ENCODE results near the gene GRM2.

GRM2 gene

DNA sequence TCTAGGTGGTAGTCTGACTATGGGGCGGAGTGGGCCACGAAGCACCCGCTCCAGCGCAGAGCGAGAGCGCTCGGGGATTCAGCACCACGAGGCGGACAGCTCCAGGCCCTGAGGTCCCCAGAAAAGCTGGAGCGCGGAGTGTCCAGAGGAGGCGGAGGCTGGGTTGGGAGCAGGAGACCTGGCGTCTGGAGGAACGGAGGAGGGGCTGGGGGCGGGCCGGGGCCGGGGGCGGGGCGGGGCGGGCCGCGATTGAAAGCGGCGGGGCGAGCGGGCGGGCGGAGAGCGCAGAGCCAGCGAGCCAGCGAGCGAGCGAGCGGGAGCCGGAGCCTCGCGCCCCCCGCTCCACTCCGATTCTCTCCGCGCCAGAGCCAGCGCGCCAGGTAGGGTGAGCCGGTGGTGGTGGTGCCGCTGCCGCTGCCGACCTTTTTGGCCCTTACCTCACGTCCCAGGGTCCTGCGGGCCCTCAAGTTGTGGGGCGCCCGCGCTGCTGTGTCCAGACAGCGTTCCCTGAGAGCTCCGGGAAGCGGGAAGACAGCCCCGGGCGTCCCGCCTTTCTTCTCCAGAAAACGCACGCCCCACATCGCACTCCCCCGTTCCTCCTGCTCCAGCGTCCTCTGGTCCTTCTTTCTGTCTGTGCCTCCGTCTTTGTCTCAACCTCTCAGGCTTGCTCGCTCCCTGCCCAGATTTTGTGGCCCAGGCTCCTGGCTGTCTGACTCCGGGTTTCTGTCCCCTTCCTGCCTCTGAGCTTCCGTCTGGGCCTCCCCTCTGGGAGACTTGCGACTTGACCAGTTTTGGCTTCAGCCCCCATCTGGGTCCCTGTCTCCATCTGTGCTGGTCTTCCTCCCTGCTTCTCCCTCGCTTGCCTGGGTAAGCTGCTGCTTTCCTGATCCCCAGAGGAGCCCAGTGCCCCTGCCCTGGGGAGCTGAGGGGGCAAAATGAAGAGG, at the start of gene GRM2:
GRM2 (plus strand) TSS at position 281 of the 944 bp plus-strand sequence. CDS start 1,916 bp downstream, outside the sequence.
- DNase-seq (ENCODE audit: low read depth in 1 of 2, low spot score in 1 of 2), result no peak

DNA sequence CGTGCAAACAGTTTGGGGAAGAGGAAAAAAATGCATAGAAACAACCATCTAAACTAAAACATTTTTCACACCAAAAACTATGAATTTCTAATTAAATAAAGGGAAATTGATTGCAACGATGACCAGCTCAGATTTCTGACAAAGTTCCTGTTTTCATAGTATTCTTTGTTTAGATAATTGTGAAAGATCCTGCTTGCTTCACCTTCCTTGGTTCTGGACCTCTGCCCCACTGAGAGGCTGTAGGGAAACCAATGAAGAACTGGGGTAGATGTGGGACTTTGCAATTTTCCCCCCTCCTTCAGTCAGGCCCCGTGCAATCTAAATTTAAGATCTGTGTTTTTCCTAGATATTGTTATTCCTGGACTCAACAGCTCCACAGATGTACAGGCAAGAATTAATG, 49.6 kb upstream of the GRM2 start:
- DNase-seq (ENCODE audit: low read depth in 1 of 2, low spot score in 1 of 2), result no peak

DNA sequence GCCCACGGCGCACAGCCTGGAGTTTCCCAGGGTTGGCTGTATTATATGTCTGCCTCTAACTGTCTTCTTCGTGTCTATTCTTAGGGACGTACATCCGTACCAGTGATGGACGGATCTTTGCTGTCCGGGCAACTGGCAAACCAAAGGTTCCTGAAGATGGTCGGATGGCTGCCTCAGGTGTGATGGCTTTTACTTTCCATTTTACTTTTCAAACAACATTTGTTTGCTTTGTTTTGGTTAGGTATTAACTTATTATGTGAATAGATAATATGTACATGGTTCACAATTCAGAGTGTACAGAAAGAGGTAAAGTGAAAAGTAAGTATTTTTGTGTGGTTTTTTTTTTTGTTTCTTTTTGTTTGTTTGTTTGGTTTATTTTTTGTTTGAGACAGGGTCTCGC, 46.9 kb upstream of the GRM2 start:
- DNase-seq (ENCODE audit: low read depth in 1 of 2, low spot score in 1 of 2), result no peak

DNA sequence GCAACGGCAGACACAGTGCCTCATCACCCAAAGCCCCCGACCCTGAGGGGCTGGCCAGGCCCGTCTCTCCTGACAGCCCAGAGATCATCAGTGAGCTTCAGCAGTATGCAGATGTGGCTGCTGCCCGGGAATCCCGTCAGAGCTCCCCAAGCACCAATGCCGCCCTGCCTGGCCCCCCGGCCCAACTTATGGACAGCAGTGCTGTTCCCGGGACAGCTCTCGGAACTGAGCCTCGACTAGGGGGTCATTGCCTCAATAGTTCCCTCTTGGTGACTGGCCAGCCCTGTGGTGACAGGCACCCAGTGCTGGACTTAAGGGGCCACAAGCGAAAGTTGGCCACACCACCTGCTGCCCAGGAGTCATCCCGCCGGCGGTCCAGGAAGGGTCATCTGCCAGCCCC, 44.4 kb upstream of the GRM2 start:
- DNase-seq (ENCODE audit: low read depth in 1 of 2, low spot score in 1 of 2), result no peak

DNA sequence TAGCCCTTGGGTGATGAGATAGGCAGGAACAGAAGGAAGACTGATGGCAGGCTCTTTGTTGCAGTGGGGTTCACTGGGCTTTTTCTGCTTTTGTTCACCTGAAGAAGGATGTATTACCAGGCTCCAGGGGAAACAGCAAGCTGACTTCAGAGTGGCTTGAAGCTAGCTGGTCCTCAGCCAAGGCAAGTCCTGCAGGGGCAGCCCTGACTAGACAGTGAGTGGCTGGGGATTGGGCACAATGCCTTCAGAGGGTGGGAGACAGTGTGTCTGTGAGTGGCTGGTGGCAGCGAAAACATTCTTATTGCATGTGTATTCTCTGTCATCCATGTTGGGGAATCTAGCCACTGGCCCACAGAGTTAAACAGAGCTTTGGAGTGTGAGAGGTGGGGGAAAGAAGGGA, 38.1 kb upstream of the GRM2 start:
- no peak for DNase-seq (ENCODE audit: low read depth in 1 of 2, low spot score in 1 of 2)

DNA sequence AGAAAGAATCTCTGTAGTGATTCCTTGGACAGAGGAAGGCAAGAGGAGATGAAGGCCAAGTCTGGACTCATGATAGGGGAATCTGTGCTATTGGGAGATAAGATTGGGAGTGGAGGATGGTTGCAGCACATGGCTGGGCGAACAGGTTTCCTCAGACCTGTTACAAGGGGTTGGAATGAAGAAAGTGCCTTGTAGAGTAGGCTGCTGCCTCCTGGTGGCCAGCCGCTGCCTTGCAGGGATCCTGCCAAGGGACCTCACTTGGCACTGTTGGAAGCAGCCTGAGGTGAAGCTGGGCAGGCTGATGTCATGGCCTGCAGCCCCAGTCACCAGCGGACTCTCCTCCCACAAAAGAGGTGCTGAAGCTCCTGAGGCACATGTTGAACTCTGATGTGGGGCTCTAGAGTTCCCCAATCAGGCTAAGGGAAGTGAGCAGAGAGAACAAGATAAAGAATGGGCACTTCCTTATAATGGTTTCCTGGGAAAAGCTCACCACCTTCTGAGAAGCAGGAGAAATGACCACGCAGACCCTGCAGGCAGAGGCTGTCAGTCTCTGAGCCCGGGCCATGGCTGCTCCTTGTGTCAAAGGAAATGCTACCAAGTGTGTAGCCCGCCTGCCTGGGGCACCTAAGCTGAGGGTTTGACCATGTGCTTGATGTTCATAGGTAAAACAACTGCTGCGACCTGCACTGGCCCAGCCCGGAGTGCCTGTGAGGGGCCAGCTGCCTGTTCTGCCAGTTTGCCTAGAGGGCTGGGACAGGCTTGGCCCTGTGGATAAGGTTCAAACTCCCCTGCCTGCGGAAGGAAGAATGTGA, 37.4 kb upstream of the GRM2 start:
- DNase-seq (ENCODE audit: low read depth in 1 of 2, low spot score in 1 of 2), result peak; percentile 63 to 77

DNA sequence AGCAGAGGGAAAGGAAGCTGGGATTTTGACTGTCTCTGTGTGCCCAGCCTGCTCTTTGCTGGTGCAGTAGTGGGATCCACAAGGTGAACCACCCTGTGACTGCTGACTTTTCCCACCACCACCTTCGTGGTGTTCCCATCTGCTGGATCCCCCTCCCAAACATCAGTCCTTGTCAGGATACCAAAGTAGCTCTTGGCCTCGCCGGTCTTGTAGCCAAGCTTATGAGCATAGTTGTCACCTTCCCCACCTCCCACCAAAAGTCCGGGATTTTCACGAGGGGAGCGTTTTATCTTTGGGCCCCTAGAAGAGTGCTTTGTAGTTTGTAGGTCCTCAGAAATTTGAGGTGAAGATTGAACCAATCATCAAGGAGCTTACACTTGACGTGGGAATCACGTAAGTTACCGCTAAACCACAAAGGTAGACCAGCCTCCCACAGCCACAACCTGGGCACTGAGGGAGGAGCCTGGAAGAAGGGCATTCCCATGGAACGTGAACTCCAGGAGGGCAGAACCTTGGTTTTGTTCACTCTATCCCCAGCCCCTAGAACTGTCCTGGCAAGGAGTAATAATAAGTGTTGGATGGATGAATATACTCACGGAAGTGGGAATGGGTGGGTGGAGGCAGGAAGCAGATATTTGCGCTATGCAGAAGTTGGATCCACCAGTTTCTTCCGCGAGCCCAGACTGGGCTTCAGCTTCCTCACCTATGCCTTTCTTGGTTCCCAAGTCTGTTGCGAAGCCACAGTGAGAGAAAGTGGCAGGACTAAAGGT, 36.6 kb upstream of the GRM2 start:
- DNase-seq (ENCODE audit: low read depth in 1 of 2, low spot score in 1 of 2), result no peak

DNA sequence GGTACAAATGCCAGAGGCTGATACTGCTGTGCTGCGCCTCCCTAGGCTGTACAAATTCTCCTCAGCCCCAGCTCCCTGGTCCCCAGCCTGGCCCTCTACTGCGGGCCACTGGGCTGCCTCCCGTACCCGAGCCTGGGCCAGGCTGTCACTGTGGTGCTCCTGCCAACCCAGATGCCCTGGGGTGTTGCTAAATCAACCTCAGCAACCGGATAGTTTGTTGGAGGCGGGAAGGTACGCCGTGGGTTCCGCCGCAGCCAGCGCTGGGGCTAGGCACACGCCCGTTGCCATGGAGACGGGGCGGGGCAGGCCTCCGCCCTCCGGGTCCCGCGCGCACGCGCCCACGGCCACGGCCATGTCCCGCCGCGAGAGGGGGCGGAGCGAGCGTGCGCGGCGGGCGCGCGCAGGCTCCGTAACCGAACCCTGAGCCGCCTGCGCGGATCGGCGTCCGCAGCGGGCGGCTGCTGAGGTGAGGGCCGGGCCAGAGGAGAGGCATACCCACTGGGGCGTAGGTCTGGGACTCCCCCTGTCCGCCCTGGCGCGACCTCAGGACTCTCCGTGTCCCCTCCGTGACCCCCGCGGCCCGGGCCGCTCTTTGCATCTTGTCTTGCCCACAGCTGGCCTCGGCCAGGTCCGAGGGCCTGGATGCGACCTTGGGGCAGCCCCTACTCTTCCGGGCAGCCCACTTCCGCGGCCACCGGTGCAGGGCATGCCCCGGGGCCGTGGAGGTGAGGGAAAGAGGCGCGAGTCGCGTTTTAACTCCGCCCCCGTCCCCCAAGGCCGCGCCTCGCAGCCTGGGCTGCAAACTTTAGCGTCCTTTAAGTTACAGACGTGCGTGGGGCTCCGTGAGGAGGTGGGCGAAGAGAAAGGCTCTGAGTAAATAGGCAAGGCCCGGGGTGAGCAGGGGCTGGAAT, 35.8 kb upstream of the GRM2 start, which contains the start of gene TEX264:
TEX264 (plus strand) TSS at position 430 of the 911 bp plus-strand sequence. CDS start 3,053 bp downstream, outside the sequence.
- DNase-seq (ENCODE audit: low read depth in 1 of 2, low spot score in 1 of 2), result peak; percentile 78 to 87

DNA sequence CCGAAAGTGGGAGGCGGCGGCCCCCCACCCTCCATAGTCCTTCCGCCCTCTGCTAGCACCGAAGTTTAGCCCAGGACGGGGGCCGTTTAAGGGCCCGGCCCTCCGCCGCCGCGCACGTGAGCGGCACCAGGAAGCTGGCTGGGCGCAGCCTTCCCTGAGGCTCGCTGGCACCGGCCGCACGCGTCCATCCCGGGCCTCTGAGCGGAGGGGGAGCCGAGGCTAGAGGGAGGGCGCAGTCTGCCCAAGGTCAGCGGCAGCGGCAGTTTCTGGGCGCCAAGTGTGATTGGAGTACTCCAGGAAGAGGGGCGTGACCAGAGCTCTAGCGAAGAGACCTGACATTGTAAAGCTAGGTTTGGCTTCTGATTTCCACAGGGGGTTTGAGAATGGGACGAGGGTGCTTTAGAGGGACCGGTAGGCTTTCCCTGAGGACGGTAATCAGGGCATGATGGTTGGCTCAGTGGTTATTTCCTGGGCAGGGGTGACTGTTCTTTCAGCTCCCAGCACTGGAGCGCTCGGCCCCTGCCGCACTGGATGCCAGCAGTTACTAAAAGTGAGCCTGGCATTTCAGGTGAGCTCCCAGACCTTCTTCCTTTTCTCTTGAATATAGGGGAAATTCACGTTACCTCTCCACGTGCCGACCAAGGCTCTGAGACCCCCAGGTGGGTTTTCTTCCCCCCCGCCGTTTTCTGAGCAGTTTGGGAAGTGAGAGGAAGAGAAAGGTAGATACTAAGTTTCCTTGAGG, 35.0 kb upstream of the GRM2 start:
- DNase-seq (ENCODE audit: low read depth in 1 of 2, low spot score in 1 of 2), result peak in 1 of 2 donors; percentile 53

DNA sequence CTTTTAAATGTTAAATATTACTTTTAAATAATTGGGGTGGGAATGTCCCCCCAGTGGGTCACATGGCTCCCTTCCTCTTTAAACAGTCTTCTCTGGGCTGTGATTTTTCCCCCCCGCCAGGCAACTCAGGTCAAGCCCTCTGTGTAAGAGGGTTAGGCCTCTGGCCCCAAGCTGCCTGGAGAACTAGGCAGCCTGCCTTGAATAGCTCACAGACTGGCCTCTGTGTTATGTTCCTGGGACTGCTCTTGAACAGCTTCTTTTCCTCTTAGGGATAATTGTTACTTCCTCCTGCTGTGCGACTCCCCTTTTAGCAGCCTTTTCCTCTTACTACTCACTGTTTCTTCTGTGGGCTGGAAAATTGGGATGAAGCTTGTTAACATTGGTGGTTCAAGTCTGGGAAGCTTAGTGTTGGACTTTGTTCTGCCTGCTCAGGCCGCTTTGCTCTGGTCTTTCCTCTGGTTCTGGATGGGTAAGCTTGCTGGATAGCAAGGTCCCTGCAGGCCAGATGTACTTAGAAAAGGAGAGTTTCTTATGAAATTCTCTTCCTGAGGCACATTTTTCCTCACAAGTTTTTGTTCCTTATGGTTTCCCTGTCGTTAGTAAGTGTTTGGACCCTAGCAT, 33.6 kb upstream of the GRM2 start:
- DNase-seq (ENCODE audit: low read depth in 1 of 2, low spot score in 1 of 2), result no peak

DNA sequence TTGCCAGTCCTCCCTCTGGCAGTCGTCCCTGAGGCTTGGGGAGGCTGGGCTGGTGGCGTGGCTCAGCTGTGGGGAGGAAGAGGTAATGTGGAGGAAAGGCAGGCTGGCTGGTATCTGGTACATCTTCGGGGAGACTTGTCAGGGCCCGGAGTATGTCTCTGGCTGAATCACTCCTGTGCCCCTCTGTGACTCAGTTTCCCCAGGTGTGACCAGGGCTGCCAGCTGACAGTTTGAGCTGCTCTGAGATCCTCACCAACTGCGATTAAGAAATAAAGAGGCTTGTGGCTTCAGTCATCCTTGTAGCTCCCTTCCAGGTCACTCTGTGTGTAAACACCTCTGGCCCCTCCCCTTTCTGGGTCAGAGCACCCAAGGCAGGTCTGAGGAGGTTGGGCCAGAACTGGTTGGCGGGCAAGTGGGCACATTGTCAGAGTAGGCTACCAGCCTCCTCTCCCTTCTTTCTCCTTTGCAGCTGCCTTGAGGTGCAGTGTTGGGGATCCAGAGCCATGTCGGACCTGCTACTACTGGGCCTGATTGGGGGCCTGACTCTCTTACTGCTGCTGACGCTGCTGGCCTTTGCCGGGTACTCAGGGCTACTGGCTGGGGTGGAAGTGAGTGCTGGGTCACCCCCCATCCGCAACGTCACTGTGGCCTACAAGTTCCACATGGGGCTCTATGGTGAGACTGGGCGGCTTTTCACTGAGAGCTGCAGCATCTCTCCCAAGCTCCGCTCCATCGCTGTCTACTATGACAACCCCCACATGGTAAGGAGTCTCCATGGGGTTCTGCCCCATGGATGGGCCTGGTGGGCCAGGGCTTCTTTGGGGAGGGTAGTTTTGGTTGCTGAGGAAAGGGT, 32.8 kb upstream of the GRM2 start:
- no peak for DNase-seq (ENCODE audit: low read depth in 1 of 2, low spot score in 1 of 2)

DNA sequence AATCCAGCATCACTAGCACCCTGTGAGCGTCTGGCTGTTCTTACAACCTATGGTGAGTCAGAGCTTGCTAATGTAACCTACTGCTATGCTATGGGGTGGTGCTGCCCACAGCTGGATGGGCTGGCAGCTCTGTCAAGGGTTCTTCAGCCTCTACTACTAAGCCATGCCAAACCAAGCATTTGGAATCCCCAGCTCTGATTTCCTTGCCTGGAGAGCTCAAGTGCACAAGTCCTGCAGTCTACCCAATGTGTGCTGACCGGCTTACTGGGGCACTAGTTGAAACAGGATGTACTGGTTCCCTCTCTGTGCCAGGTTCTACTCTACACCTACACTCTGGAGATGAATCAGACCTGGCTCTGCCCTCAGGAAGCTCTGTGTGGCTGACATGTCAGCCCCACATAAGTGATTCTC, 31.7 kb upstream of the GRM2 start:
- no peak for DNase-seq (ENCODE audit: low read depth in 1 of 2, low spot score in 1 of 2)

DNA sequence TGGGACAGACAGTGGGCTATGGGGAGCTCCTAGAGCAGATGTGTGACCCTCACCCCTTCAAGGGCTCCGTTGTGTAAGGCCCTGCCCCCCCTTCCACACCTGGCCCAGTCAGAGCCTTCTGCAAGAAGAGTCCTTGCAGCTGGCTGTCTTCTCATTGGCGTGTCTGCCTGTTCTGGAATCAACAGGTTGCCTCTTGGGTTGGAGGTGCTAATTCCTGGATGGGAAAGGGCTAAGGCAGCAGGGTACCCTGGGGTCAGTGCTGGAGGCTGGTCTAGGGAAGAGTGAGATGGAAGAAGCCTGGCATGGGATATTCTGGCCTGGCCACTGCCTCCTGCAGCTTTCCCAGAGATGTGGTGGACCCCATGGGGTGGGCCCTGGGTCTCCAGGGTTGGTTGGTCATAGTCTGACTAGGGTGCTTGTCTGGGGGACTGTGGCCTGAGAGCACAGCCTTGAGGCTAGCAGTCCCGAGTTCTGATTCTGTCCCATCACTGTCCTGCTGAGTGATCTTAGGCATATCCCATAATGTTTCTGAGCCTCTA, 30.7 kb upstream of the GRM2 start:
- no peak for DNase-seq (ENCODE audit: low read depth in 1 of 2, low spot score in 1 of 2)

DNA sequence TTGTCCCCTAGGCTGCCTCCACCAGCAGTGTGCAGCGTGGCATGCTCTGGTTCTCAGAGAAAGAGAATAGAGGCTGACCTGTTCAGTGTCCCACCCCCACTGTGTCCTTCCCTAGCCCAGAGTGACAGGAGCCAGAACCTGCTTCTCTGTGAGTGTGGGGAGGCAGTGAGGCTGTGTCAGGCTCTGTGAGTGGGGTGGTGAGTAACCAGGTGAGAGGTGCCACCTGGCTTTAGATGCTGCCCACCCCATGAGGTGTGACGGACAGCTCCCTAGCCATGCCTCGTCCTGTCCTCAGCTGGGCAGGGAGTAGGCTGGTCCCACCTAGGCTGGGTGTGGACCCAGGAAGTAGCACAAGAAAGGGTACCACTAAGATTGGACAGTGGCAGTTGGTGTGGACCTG, 29.5 kb upstream of the GRM2 start:
- DNase-seq (ENCODE audit: low read depth in 1 of 2, low spot score in 1 of 2), result no peak

DNA sequence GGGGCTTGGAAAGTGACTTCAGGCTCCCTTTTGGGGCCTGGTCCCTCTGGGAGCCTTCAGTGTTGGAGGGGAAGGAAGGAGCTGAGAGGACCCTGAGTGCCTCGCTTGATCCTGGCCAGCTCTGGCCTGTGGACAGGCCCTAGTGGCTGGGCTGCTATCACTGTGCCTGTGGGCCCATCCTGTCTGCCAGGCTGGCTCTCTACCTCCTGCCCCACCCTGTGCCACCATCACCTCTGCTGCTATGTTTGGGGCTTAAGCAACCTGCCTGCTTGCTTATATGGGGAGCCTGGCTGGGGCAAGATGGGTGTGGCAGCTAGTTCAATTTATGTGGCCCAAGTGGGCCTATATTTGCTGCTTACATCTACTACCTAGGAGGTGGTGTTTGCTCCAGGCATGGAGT, 28.7 kb upstream of the GRM2 start:
- no peak for DNase-seq (ENCODE audit: low read depth in 1 of 2, low spot score in 1 of 2)

DNA sequence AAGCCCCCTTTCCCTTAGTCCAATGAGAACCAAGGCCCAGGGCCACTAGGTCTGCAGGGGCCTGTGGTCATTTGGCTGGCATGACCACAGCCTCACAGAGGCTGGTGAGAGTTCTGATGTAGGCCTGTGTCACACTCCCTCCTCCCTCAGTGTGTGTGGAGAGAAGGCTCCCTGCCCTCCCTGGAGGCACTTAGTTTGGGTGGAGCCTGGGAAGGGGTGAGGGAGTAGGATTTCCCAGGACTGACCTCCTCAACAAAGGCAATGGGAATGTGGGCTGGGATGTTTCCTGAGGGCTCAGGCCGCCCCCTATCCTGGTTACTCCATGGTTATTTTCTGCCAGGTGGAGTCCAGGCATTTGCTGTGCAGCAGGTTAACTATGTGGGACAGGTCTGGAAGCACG, 28.2 kb upstream of the GRM2 start:
- no peak for DNase-seq (ENCODE audit: low read depth in 1 of 2, low spot score in 1 of 2)

DNA sequence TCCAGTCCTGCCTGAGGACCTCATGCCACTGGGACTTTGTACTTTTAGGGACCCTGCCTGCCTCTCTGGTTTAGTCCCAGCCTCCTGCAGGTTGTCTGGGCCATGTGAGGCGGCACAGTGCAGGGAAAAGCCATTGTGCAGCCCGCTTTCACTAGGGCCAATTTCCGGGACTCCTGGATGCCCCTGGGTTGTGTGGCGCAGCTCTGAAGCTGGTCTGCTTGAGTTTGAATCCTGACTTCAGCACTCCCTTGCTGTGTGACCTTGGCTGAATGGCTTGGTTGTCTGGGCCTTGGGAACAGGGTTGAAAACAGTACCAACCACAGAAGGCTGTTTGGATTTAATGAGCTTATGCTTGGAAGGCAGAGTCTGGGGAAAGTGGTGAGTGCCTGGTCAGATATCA, 27.6 kb upstream of the GRM2 start:
- DNase-seq (ENCODE audit: low read depth in 1 of 2, low spot score in 1 of 2), result no peak

DNA sequence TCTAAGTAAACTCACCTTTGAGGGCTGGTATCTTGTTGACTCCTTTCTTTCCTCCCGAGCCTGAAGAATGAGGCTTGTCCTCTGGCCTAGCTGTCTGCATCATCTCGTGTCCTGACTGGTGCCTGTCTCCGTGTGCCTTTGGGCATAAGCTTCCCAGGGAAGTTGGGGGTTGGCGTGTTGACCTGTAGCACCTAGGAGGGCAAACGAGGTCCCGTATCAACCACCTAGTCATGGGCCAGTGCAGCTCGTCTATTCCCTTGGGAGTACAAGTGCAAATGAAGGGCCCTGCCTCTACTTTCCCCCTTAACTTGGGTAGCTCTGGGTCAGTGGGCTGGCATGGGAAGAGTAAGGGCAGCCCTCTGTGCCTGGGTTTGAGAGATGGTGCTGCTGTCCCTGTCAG, 27.1 kb upstream of the GRM2 start:
- no peak for DNase-seq (ENCODE audit: low read depth in 1 of 2, low spot score in 1 of 2)
